Gastrocnemius medialis (tissue), 4 donors: ENCODE results near the gene LEMD2.

Source experiments
- CTCF ChIP-seq, 5 experiments: fragments of 450-650 bp in 3 of 5; fragments of 200-600 bp in 2 of 5; sonication (generic) in 2 of 5; IDR thresholded peaks in 4 of 5; conservative IDR thresholded peaks in 1 of 5; 1 replicate in 4 of 5; 2 replicates in 1 of 5; pipeline ENCODE4 v1.5.1; 2016 to 2019; ENCODE audit warnings: antibody characterized with exemption in 5 of 5, mild to moderate bottlenecking in 3 of 5, moderate library complexity in 3 of 5
- POLR2A ChIP-seq, 2 donors: fragments of 450-650 bp; IDR thresholded peaks; one replicate each; pipeline ENCODE4 v1.6.1; 2017; ENCODE audit warnings: antibody characterized with exemption in 2 of 2, mild to moderate bottlenecking in 2 of 2, moderate library complexity in 2 of 2

DNA sequence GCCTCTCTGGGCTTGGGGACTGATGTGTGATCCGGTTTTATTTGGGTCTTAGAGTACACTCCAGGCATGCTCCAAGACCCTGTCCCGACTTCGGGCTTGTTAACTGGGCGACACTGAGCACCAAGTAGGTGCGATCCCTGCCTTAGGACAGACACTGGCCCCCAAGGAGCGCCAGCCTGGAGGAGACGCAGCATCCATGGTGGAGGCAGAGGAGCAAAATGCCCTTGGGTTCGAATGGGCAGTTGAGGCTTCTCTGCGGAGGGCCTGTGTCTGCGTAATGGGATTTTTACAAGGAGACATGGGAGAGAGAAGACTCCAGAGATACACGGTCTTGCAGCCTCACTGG, 593 bp upstream of the LEMD2 start:
- TF ChIP-seq CTCF (IDR thresholded peaks at IDR 0.05 in 4 of 5, conservative IDR thresholded peaks at IDR 0.05 in 1 of 5) (no peak), POLR2A (IDR thresholded peaks at IDR 0.05) (no peak)
